ENCODE results near the gene CACHD1.

The CACHD1 gene

GRCh38 chr1:64493831-64494230, 23.9 kb downstream of the CACHD1 start:
- H3K4me3 ChIP-seq (replicated peaks; ENCODE audit: low read depth, low read length) = no peak overlapping the region
- no peak for TF ChIP-seq CTCF (IDR thresholded peaks at IDR 0.05; ENCODE audit: low read length, missing control alignments)
- DNase-seq (ENCODE audit: low read depth) = no peak

GRCh38 chr1:64494659-64495058, 24.7 kb downstream of the CACHD1 start:
- no peak overlapping the region for H3K4me3 ChIP-seq (replicated peaks; ENCODE audit: low read depth, low read length)
- no peak for DNase-seq (ENCODE audit: low read depth)
- TF ChIP-seq CTCF (IDR thresholded peaks at IDR 0.05; ENCODE audit: low read length, missing control alignments) = no peak

- TF ChIP-seq CTCF (IDR thresholded peaks at IDR 0.05; ENCODE audit: low read length, missing control alignments) = no peak
- no peak for DNase-seq (ENCODE audit: low read depth)
These were observed 25.9 kb downstream of the CACHD1 start for GRCh38 chr1:64495878-64496277.

GRCh38 chr1:64496606-64497005, 26.7 kb downstream of the CACHD1 start:
- DNase-seq (ENCODE audit: low read depth) = no peak
- no peak overlapping the region for H3K4me3 ChIP-seq (replicated peaks; ENCODE audit: low read depth, low read length)
- TF ChIP-seq CTCF (IDR thresholded peaks at IDR 0.05; ENCODE audit: low read length, missing control alignments) = no peak

More at GRCh38 chr1:64495878-64496277, 25.9 kb downstream of the CACHD1 start:
- no peak overlapping the region for H3K4me3 ChIP-seq (replicated peaks; ENCODE audit: low read depth, low read length)

- no peak overlapping the region for H3K4me3 ChIP-seq (replicated peaks; ENCODE audit: low read depth, low read length)
- TF ChIP-seq CTCF (IDR thresholded peaks at IDR 0.05; ENCODE audit: low read length, missing control alignments) = no peak
- DNase-seq (ENCODE audit: low read depth) = no peak
These were observed 27.4 kb downstream of the CACHD1 start for GRCh38 chr1:64497088-64497883.

GRCh38 chr1:64498325-64498724, 28.4 kb downstream of the CACHD1 start:
- no peak for TF ChIP-seq CTCF (IDR thresholded peaks at IDR 0.05; ENCODE audit: low read length, missing control alignments)

GRCh38 chr1:64499011-64499410, 29.1 kb downstream of the CACHD1 start:
- H3K4me3 ChIP-seq (replicated peaks; ENCODE audit: low read depth, low read length) = no peak overlapping the region
- no peak for TF ChIP-seq CTCF (IDR thresholded peaks at IDR 0.05; ENCODE audit: low read length, missing control alignments)
- no peak for DNase-seq (ENCODE audit: low read depth)

More at GRCh38 chr1:64498325-64498724, 28.4 kb downstream of the CACHD1 start:
- no peak for DNase-seq (ENCODE audit: low read depth)
- H3K4me3 ChIP-seq (replicated peaks; ENCODE audit: low read depth, low read length) = no peak overlapping the region
